GM19023 (cell line): ENCODE results near the gene ZNF526.

ENCODE experiments used
- ATAC-seq: cut with Tn5 transposase; IDR thresholded peaks from one replicate; pipeline ENCODE4 v1.9.1; 2021; ENCODE audit warnings: mild to moderate bottlenecking, moderate library complexity; ENCODE audit not compliant: unreplicated experiment

ZNF526 gene

GRCh38 chr19:42219812-42220750, at the start of gene ZNF526:
ZNF526 (plus strand) TSS chr19:42220312; CDS start chr19:42224404, 4,092 bp downstream.
- ATAC-seq, result peak; percentile 72

DNA sequence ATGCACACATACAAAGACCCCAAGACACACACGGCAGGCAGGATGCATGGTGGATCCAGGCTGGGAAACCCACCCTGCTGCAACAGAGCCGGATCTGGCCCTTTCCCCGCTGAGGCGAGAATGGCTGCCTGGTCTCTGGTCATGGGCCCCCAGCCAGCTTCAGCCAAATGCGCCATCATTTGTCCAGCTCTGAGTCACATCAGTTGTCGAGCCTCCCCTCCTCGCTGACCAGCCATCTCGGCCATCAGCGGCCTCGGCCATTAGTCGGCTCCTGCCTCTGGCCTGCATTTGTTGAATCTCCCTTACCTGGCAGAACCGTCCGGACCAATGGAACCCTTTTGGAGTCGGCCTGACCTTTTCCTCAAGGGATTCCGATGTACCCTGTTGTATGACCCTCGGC, 49.4 kb upstream of the ZNF526 start:
- ATAC-seq, result no peak

DNA sequence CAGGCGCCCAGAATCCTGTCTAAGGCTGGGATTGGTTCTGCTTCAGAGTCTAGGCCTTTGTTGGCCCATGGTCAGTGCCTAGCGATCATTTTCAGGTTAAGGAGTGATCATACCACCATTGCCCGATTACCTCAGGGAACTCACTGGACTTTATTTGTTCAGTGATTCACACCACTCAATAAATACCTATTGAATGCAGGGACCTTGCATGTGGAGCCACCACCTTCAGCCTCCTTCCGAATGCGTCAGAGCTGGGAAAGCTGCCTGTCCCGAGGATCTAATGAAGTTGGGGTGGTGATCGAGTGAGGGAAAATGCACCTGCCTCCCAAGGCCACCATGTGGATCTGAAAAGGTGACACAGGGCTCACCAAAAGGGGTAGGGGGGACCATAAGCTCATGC, 47.9 kb upstream of the ZNF526 start:
- no peak for ATAC-seq

- ATAC-seq, result no peak
Observed at GRCh38 chr19:42173695-42174094, 46.4 kb upstream of the ZNF526 start.

DNA sequence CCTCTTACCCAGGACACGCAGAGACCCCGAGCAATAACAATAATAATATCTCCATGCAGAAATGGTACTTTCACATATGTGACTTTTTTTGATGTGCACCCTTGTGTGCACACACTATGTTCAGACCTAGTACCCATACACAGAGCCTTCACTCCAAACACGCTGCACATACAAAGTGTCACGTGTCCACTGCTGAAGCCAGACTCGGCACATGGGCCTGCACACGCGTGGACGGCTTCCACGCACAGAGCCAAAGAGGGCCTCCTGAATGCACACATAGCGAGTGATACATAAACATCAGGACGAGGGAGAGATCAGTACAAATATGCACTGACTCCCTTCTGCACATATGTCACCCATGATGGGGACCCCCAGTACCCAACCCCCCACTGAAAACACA, 45.9 kb upstream of the ZNF526 start:
- ATAC-seq, result no peak

- ATAC-seq, result no peak
Observed at GRCh38 chr19:42174958-42175734, 45.0 kb upstream of the ZNF526 start.

- ATAC-seq, result no peak
Observed at GRCh38 chr19:42175952-42176648, 44.0 kb upstream of the ZNF526 start.

DNA sequence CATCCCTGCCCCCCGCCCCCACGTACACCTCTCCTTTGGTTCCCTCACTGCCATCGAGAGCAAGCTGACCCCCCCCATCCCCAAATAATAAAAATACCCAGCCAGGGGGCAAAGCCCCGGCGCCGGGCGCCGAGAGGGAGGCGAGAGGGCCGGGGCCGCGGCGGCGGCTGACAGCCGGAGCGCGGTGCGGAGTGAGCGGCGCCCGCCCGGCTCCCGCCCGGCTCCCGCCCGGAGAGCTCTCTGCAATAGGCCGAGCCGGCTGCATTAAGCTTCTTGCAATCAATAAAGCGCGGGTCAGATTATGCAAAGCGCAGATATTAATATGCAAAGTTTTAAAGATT, 43.5 kb upstream of the ZNF526 start:
- ATAC-seq, result no peak

DNA sequence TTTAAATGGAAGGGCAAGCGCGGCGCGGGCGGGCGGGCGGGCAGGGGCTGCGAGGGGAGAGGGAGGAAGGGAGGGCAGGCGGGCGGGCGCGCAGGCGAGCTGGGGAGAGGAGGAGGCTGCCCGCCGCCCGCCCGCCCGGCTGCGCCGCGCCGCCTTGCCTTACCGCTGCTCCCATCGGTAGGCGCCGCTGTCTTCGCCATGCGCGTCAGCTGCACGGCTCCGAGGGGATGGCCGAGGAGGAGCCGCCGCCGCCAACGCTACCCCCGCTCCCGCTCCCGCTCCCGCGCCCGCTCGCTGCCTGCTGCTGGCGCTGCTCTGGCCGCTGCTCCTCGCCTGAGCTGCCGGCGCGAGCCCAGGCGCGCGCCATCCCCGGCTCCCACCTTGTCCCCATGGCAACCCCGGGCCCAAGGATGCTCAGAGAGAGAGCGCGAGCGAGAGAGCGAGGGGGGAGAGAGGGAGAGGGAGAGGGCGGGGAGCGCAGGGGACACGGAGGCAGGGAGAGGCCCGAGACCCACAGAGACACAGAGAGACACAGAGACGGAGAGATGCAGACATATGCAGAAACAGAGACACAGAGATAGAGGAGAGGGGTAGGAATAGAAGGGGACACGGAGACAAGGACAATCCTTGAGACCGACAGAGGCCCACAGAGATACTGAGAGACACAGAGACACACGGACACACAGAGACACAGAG, 43.0 kb upstream of the ZNF526 start:
- no peak for ATAC-seq

DNA sequence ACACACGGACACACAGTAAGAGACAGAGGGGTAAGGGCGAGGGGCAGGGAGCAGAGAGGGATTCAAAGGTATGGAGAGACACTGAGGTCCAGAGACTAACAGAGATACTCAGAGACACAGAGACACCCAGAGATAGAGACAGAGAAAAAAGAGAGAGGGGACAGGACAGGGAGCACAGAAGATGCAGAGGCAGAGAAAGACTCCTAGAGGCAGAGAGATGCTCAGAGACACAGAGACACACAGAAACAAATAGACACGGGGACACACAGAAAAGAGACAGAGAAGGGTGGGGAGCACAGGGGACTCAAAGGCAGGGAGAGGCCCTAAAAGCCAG, 42.5 kb upstream of the ZNF526 start:
- no peak for ATAC-seq

- no peak for ATAC-seq
Observed at GRCh38 chr19:42178791-42179674, 41.1 kb upstream of the ZNF526 start.

DNA sequence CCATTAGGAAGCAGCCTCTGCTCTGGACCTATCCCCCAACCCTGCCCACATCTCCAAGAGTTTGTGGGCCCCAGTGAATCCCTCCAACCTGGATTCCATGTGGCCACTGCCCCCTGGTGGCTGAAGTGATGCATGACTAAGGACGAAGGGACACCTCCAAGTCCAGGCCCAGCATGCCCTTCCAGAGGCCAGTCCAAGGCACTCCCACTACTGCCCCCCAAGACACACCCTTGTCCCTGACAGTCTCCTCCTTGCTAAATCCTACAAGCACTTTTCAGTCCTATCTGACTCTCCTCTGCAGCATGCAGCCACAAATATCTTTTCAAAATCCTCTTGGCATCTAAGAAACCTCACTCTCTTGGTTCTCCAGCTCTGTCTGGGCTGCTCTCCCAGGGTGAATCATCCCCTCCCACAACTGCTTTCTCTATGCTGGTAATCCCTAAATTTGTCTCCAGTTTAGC, 35.7 kb upstream of the ZNF526 start:
- no peak for ATAC-seq

DNA sequence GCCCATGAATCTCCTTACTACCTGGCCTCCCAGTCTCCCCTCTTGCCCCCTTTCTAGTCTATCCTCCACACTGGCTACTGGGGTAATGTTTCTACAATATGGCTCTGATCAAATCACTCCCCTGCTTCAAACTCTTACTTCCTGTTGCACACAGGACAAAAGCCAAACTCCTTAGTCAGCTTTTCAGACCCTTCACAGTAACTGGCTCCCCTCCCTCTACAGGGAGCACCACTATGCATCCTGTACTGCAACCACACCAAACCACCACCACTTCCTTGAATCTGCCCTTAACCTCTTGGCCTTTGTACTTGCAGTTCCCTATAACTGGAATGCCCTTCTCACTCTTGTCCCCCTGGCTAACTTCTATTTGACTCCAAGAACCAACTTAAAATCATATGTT, 34.8 kb upstream of the ZNF526 start:
- no peak for ATAC-seq

DNA sequence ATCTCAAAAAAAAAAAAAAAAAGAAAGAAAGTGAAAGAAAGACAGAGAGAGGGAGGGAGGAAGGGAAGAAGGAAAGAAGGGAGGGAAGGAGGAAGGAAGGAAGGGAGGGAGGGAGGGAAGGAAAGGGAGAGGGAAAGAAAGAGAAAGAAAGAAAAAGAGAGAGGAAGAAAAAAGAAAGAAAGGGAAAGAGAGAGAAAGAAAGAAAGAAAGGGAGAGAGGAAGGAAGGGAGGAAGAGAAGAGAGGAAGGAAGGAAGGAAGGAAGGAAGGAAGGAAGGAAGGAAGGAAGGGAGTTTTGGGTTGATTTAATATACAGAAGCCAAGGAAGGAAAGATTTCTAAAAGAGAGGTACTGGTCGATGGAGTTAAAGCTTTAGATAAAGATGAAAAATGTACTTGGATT, 31.4 kb upstream of the ZNF526 start:
- ATAC-seq, result no peak

DNA sequence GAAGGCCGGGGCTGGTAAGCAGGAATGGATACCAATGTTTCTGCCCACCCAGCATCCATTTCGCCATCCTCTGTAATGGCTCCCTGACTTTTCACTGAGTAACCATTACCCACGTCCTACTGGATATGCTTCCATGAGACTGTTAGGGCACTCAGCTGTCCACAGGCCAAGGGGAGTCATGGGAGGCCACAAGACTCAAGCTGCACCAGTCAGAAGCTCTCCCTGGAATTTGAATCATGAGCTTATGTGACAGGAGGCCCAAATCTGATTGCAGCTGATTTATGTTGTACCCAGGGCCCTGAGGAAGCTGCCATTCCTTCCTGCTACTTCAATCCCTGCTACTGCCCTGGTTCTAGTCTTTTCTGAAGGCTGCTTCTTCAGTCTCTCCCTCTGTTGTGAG, 31.0 kb upstream of the ZNF526 start:
- no peak for ATAC-seq

- no peak for ATAC-seq
Observed at GRCh38 chr19:42191330-42191729, 28.8 kb upstream of the ZNF526 start.

GRCh38 chr19:42191855-42192254, 28.3 kb upstream of the ZNF526 start:
- no peak for ATAC-seq

- ATAC-seq, result no peak
Observed at GRCh38 chr19:42193294-42193693, 26.8 kb upstream of the ZNF526 start.

GRCh38 chr19:42193706-42194105, 26.4 kb upstream of the ZNF526 start:
- no peak for ATAC-seq
